MM.1S (cell line): Measurements from ENCODE around the gene ABCC1.

Experiments used
- CTCF ChIP-seq: fragments of 300-600 bp; sonication (generic); IDR thresholded peaks from 2 replicates; pipeline ENCODE4 v1.5.1; 2016; ENCODE audit warnings: antibody characterized with exemption, low read length, mixed read lengths
- EZH2 ChIP-seq: fragments of 300-600 bp; sonication (generic); optimal IDR thresholded peaks from 2 replicates; pipeline ENCODE3; 2017; ENCODE audit warnings: low read depth, mild to moderate bottlenecking, antibody characterized with exemption, low read length, mixed read lengths

GRCh38 chr16:16183562-16183961, 234.1 kb downstream of the ABCC1 start:
- TF ChIP-seq EZH2 (no peak), CTCF (peak; percentile 36)
